NOMO-1 (cell line): ENCODE measurements around the gene USP49.
A peak's percentile ranks its signal among the peaks of the same experiment; 100 is the strongest.
"Not testable (repeated sequence)": the region's sequence is repeated elsewhere in the genome, so short reads cannot be mapped to it uniquely, and the experiment has no call there.

Experiments used
- DNase-seq, 2 experiments: peaks; one replicate each; lab custom pipeline; 2025; ENCODE audit not compliant: unreplicated experiment in 2 of 2; lab: John Stamatoyannopoulos, UW

USP49 gene

GRCh38 chr6:41815587-41815986 lies 79.6 kb downstream of the USP49 start:
- DNase-seq: no peak

GRCh38 chr6:41814629-41815028 lies 80.5 kb downstream of the USP49 start:
- no peak for DNase-seq

GRCh38 chr6:41813956-41814355 lies 81.2 kb downstream of the USP49 start:
- DNase-seq: no peak

- no peak for DNase-seq
Observed at GRCh38 chr6:41813469-41813868, 81.7 kb downstream of the USP49 start.

- not testable (repeated sequence) for DNase-seq
Observed at GRCh38 chr6:41811946-41812345, 83.2 kb downstream of the USP49 start.

- DNase-seq: no peak
Observed at GRCh38 chr6:41811095-41811494, 84.1 kb downstream of the USP49 start.

GRCh38 chr6:41805830-41806774 lies 89.1 kb downstream of the USP49 start:
- DNase-seq: no peak

- DNase-seq: no peak
Observed at GRCh38 chr6:41801380-41801779, 93.8 kb downstream of the USP49 start.

GRCh38 chr6:41799559-41799911 lies 95.6 kb downstream of the USP49 start:
- DNase-seq: no peak

- DNase-seq: no peak
Observed at GRCh38 chr6:41798901-41799558, 96.1 kb downstream of the USP49 start.

- DNase-seq: no peak
Observed at GRCh38 chr6:41796474-41796873, 98.7 kb downstream of the USP49 start.

GRCh38 chr6:41791984-41792383 lies 103.2 kb downstream of the USP49 start:
- DNase-seq: no peak

GRCh38 chr6:41791305-41791704 lies 103.9 kb downstream of the USP49 start:
- DNase-seq: no peak

GRCh38 chr6:41790045-41790444 lies 105.1 kb downstream of the USP49 start:
- DNase-seq: peak; percentile 13 to 42

GRCh38 chr6:41789390-41789724 lies 105.8 kb downstream of the USP49 start:
- DNase-seq: no peak

- peak; percentile 89 to 93 for DNase-seq
Observed at GRCh38 chr6:41787219-41787917, 107.8 kb downstream of the USP49 start, which contains the start of gene TOMM6. TOMM6 (plus strand) TSS chr6:41787694; CDS start chr6:41787698, 4 bp downstream.

- peak; percentile 69 to 80 for DNase-seq
Observed at GRCh38 chr6:41786451-41787218, 108.5 kb downstream of the USP49 start.

- no peak for DNase-seq
Observed at GRCh38 chr6:41785689-41786450, 109.3 kb downstream of the USP49 start.

GRCh38 chr6:41785254-41785653 lies 109.9 kb downstream of the USP49 start:
- no peak for DNase-seq

- peak; percentile 86 to 90 for DNase-seq
Observed at GRCh38 chr6:41784581-41785171, 110.5 kb downstream of the USP49 start.
